ENCODE measurements around the gene MAGIX. TPM values are rescaled to one million over a fixed set of nuclear protein-coding genes. Genes with fewer than 3 reads are reported as not detected.

The MAGIX gene
- total and polyA plus RNA-seq, 2 donors (not counting 1 experiment from before 2014, with no cell fraction given), result 0.40 to 1.7 TPM

GRCh38 chrX:49199906-49200771 lies 37.6 kb downstream of the MAGIX start, which contains the start of gene SYP:
SYP (minus strand) TSS chrX:49200193; CDS start chrX:49200186, 7 bp downstream.
- Histone ChIP-seq H3K79me2 (ENCODE audit: control insufficient read depth, insufficient read depth, low read length) (no peaks in the 10 kb centered on the region), H3K27me3 (ENCODE audit: control insufficient read depth, insufficient read depth, low read length) (no peaks in the 10 kb centered on the region), H4K20me1 (ENCODE audit: control insufficient read depth, extremely low read depth, insufficient read depth, low read length) (no peaks in the 10 kb centered on the region), H3K27ac (ENCODE audit: insufficient read depth, low read length) (no peak within 1 kb of the TSS), H2AFZ (ENCODE audit: low read length) (peak within 1 kb of the TSS; percentile 60), H3K4me3 (replicated peaks in 1 of 4; ENCODE audit: control extremely low read depth in 1 of 4, insufficient read depth in 1 of 4, low read depth in 3 of 4, low read length in 4 of 4) (peak within 1 kb of the TSS in 3 of 4 experiments; percentile 2 to 52 (median 42)), H3K4me1 (ENCODE audit: control insufficient read depth, extremely low read depth, insufficient read depth, low read length) (no peaks in the 10 kb centered on the region), H3K36me3 (ENCODE audit: control insufficient read depth, insufficient read depth, low read length) (no peaks in the 10 kb centered on the region), H3K9me3 (ENCODE audit: control insufficient read depth, insufficient read depth, low read depth, low read length) (no peaks in the 10 kb centered on the region), H3K4me2 (ENCODE audit: extremely low read depth, insufficient read depth, low read length) (peak within 1 kb of the TSS; percentile 51), H3K9ac (ENCODE audit: insufficient read depth, low read length) (no peak within 1 kb of the TSS)
- DNase-seq (ENCODE audit: low read depth in 2 of 2), result peak; percentile 79 to 81
- TF ChIP-seq EZH2 (IDR thresholded peaks at IDR 0.05; ENCODE audit: low read length, missing control alignments) (no peak), CTCF (conservative IDR thresholded peaks at IDR 0.05 in 1 of 2, IDR thresholded peaks at IDR 0.05 in 1 of 2; ENCODE audit: low read depth in 1 of 2, low read length in 2 of 2) (no peak)

GRCh38 chrX:49202022-49202421 lies 39.5 kb downstream of the MAGIX start:
- no peak for DNase-seq (ENCODE audit: low read depth in 2 of 2)
- H3K4me3 ChIP-seq (replicated peaks in 1 of 4; ENCODE audit: control extremely low read depth in 1 of 4, insufficient read depth in 1 of 4, low read depth in 3 of 4, low read length in 4 of 4), result no peak overlapping the region
- H3K4me2 ChIP-seq (ENCODE audit: extremely low read depth, insufficient read depth, low read length), result no peak overlapping the region
- TF ChIP-seq CTCF (conservative IDR thresholded peaks at IDR 0.05 in 1 of 2, IDR thresholded peaks at IDR 0.05 in 1 of 2; ENCODE audit: low read depth in 1 of 2, low read length in 2 of 2) (no peak), EZH2 (IDR thresholded peaks at IDR 0.05; ENCODE audit: low read length, missing control alignments) (no peak)
- H3K4me1 ChIP-seq (ENCODE audit: control insufficient read depth, extremely low read depth, insufficient read depth, low read length), result no peaks in the 10 kb centered on the region
- H3K9ac ChIP-seq (ENCODE audit: insufficient read depth, low read length), result no peak overlapping the region
- no peak overlapping the region for H3K27ac ChIP-seq (ENCODE audit: insufficient read depth, low read length)
- no peak overlapping the region for H2AFZ ChIP-seq (ENCODE audit: low read length)
- H4K20me1 ChIP-seq (ENCODE audit: control insufficient read depth, extremely low read depth, insufficient read depth, low read length), result no peaks in the 10 kb centered on the region
- no peaks in the 10 kb centered on the region for H3K79me2 ChIP-seq (ENCODE audit: control insufficient read depth, insufficient read depth, low read length)
- H3K9me3 ChIP-seq (ENCODE audit: control insufficient read depth, insufficient read depth, low read depth, low read length), result no peaks in the 10 kb centered on the region
- H3K36me3 ChIP-seq (ENCODE audit: control insufficient read depth, insufficient read depth, low read length), result no peaks in the 10 kb centered on the region
- no peaks in the 10 kb centered on the region for H3K27me3 ChIP-seq (ENCODE audit: control insufficient read depth, insufficient read depth, low read length)

- no peaks in the 10 kb centered on the region for H3K4me1 ChIP-seq (ENCODE audit: control insufficient read depth, extremely low read depth, insufficient read depth, low read length)
- no peak overlapping the region for H3K4me2 ChIP-seq (ENCODE audit: extremely low read depth, insufficient read depth, low read length)
- no peak overlapping the region for H2AFZ ChIP-seq (ENCODE audit: low read length)
- no peaks in the 10 kb centered on the region for H3K9me3 ChIP-seq (ENCODE audit: control insufficient read depth, insufficient read depth, low read depth, low read length)
- H3K9ac ChIP-seq (ENCODE audit: insufficient read depth, low read length), result no peak overlapping the region
- no peak overlapping the region for H3K27ac ChIP-seq (ENCODE audit: insufficient read depth, low read length)
- no peaks in the 10 kb centered on the region for H3K79me2 ChIP-seq (ENCODE audit: control insufficient read depth, insufficient read depth, low read length)
- no peaks in the 10 kb centered on the region for H3K36me3 ChIP-seq (ENCODE audit: control insufficient read depth, insufficient read depth, low read length)
- TF ChIP-seq CTCF (conservative IDR thresholded peaks at IDR 0.05 in 1 of 2, IDR thresholded peaks at IDR 0.05 in 1 of 2; ENCODE audit: low read depth in 1 of 2, low read length in 2 of 2), result no peak
- no peak for TF ChIP-seq EZH2 (IDR thresholded peaks at IDR 0.05; ENCODE audit: low read length, missing control alignments)
- no peaks in the 10 kb centered on the region for H3K27me3 ChIP-seq (ENCODE audit: control insufficient read depth, insufficient read depth, low read length)
- no peak overlapping the region for H3K4me3 ChIP-seq (replicated peaks in 1 of 4; ENCODE audit: control extremely low read depth in 1 of 4, insufficient read depth in 1 of 4, low read depth in 3 of 4, low read length in 4 of 4)
- no peak for DNase-seq (ENCODE audit: low read depth in 2 of 2)
- no peaks in the 10 kb centered on the region for H4K20me1 ChIP-seq (ENCODE audit: control insufficient read depth, extremely low read depth, insufficient read depth, low read length)
Observed at GRCh38 chrX:49203536-49203935, 41.0 kb downstream of the MAGIX start.
